Endothelial cell of umbilical vein (primary cell): Measurements from ENCODE around the gene CA4. TPM values are rescaled to one million over a fixed set of nuclear protein-coding genes. Genes with fewer than 3 reads are reported as not detected.
A peak's percentile ranks its signal among the peaks of the same experiment; 100 is the strongest.

Experiments
- BruUV-seq: library from RNA; stranded (reverse); fragments of 400-500 nt; replicated peaks from 2 replicates; lab custom pipeline; 2021; lab: Mats Ljungman, UMichigan
- CTCF ChIA-PET: fragments of 300-600, 350-600 bp; sonication (Branson Sonifier 250); formaldehyde crosslinking; loops from one replicate; lab custom pipeline; 2021; ENCODE audit warnings: antibody characterized with exemption, inconsistent platforms; lab: Charles Lee
- POLR2A ChIA-PET: fragments of 300-600, 350-600 bp; sonication (Branson Sonifier 250); formaldehyde crosslinking; loops from one replicate; lab custom pipeline; 2021; ENCODE audit warnings: antibody characterized with exemption, inconsistent platforms; lab: Charles Lee
- DNase-seq: peaks from one replicate; pipeline ENCODE4 v3.0.0-alpha.2; 2011; ENCODE audit warnings: low read depth, low spot score
- FAIRE-seq: peaks from 2 replicates; lab custom pipeline; 2011; peaks lifted over from hg19 to GRCh38; lab: Jason Lieb, UNC
- H2AFZ ChIP-seq: 2 replicates; pipeline ENCODE4 v1.6.0; 2012; ENCODE audit warnings: low read depth, low read length, control low read depth, inconsistent platforms
- H3K27ac ChIP-seq: 2 replicates; pipeline ENCODE4 v1.5.1; 2011; ENCODE audit warnings: low read depth, mild to moderate bottlenecking, control low read depth, low read length, moderate library complexity; ENCODE audit not compliant: insufficient read depth
- H3K27me3 ChIP-seq, 2 experiments: 2 replicates each; pipeline versions ENCODE4 v1.6.0 to v1.6.1; 2011; ENCODE audit warnings: low read length in 2 of 2, mixed read lengths in 1 of 2; ENCODE audit not compliant: control insufficient read depth in 2 of 2, insufficient read depth in 2 of 2
- H3K36me3 ChIP-seq, 2 experiments: 2 replicates in 1 of 2; 3 replicates in 1 of 2; pipeline ENCODE4 v1.5.1; 2011; ENCODE audit warnings: low read length in 2 of 2, mild to moderate bottlenecking in 1 of 2, moderate library complexity in 1 of 2; ENCODE audit not compliant: control insufficient read depth in 2 of 2, insufficient read depth in 2 of 2; ENCODE audit errors: extremely low read depth in 1 of 2
- H3K4me1 ChIP-seq: 3 replicates; pipeline ENCODE4 v1.5.1; 2011; ENCODE audit warnings: mild to moderate bottlenecking, low read length; ENCODE audit not compliant: control insufficient read depth, insufficient read depth; ENCODE audit errors: extremely low read depth
- H3K4me2 ChIP-seq: 2 replicates; pipeline ENCODE4 v1.6.1; 2011; ENCODE audit warnings: low read length, control low read depth, mixed read lengths; ENCODE audit not compliant: insufficient read depth
- H3K4me3 ChIP-seq, 3 experiments: fragments of 200-600 bp in 1 of 3; sonication (generic), shearing (Covaris generic) in 1 of 3; replicated peaks in 1 of 3; 2 replicates each; pipeline ENCODE4 v1.5.1; 2011 to 2016; ENCODE audit warnings: control low read depth in 3 of 3, low read length in 3 of 3, mild to moderate bottlenecking in 2 of 3, inconsistent platforms in 1 of 3, low read depth in 1 of 3, moderate library complexity in 1 of 3; ENCODE audit not compliant: insufficient read depth in 1 of 3
- H3K79me2 ChIP-seq: 2 replicates; pipeline ENCODE4 v1.6.0; 2012; ENCODE audit warnings: low read length, inconsistent platforms; ENCODE audit not compliant: control insufficient read depth, insufficient read depth
- H3K9ac ChIP-seq: replicated peaks from 2 replicates; pipeline ENCODE3; 2011; ENCODE audit warnings: low read length, control low read depth; ENCODE audit not compliant: insufficient read depth; ENCODE audit errors: extremely low read depth
- H3K9me1 ChIP-seq: replicated peaks from 3 replicates; pipeline ENCODE4 v1.6.0; 2011; ENCODE audit warnings: mild to moderate bottlenecking, low read length; ENCODE audit not compliant: control insufficient read depth, insufficient read depth; ENCODE audit errors: extremely low read depth
- H3K9me3 ChIP-seq: replicated peaks from 2 replicates; pipeline ENCODE4 v1.5.1; 2012; ENCODE audit warnings: low read length, inconsistent platforms; ENCODE audit not compliant: control insufficient read depth, insufficient read depth
- H4K20me1 ChIP-seq: replicated peaks from 2 replicates; pipeline ENCODE3; 2011; ENCODE audit warnings: mild to moderate bottlenecking, low read length; ENCODE audit not compliant: control insufficient read depth, insufficient read depth; ENCODE audit errors: extremely low read depth
- CTCF ChIP-seq, 2 donors: IDR thresholded peaks; 1 replicate in 1 of 2; 2 replicates in 1 of 2; pipeline ENCODE4 v1.5.1; 2011; ENCODE audit warnings: low read length in 2 of 2, mild to moderate bottlenecking in 2 of 2, moderate library complexity in 2 of 2, control low read depth in 1 of 2, inconsistent platforms in 1 of 2, low read depth in 1 of 2; ENCODE audit not compliant: insufficient read depth in 1 of 2; ENCODE audit errors: extremely low read depth in 1 of 2
- EZH2 ChIP-seq: IDR thresholded peaks from 2 replicates; pipeline ENCODE4 v1.6.1; 2012; ENCODE audit warnings: borderline replicate concordance, low read depth, mild to moderate bottlenecking, moderate library complexity, low read length, inconsistent platforms; ENCODE audit not compliant: severe bottlenecking
- FOS ChIP-seq: IDR thresholded peaks from 2 replicates; pipeline ENCODE4 v1.6.1; 2011; ENCODE audit warnings: mild to moderate bottlenecking, low read length, moderate library complexity, borderline replicate concordance; ENCODE audit not compliant: insufficient read depth
- GATA2 ChIP-seq: IDR thresholded peaks from 2 replicates; pipeline ENCODE4 v1.7.0; 2011; ENCODE audit warnings: low read depth, mild to moderate bottlenecking, moderate library complexity, mixed read lengths, low read length; ENCODE audit not compliant: insufficient read length, insufficient read depth
- JUN ChIP-seq: IDR thresholded peaks from 2 replicates; pipeline ENCODE4 v1.6.1; 2011; ENCODE audit warnings: borderline replicate concordance, low read depth; ENCODE audit not compliant: insufficient read length, insufficient read depth
- MAX ChIP-seq: IDR thresholded peaks from 2 replicates; pipeline ENCODE4 v1.6.1; 2011; ENCODE audit not compliant: insufficient read depth, insufficient read length
- MYC ChIP-seq: IDR thresholded peaks from one replicate; pipeline ENCODE4 v1.6.1; 2011; ENCODE audit warnings: mild to moderate bottlenecking, low read depth, low read length
- POLR2AphosphoS5 ChIP-seq: IDR thresholded peaks from 2 replicates; pipeline ENCODE4 v1.6.1; 2012; ENCODE audit warnings: low read depth, mild to moderate bottlenecking, control low read depth, low read length, moderate library complexity; ENCODE audit not compliant: insufficient read depth
- dilution Hi-C: fragments of 300-500 bp; cut with MboI; formaldehyde crosslinking; loops from one replicate; pipeline ENCODE4 v1.15.0; 2019; ENCODE audit warnings: low sequenced_read_pairs; ENCODE audit not compliant: extremely low pct_ligation_motif_present
- intact Hi-C: fragments of 100-400 bp; cut with micrococcal nuclease; formaldehyde crosslinking; loops from one replicate; pipeline ENCODE4 v1.10.0; 2022
- polyA plus RNA-seq, 4 experiments: library from polyadenylated mRNA; depleted of rRNA in 3 of 4; stranded (reverse) in 3 of 4; unstranded in 1 of 4; fragments of >200 nt; gene quantifications; 2 replicates each; pipeline versions ENCODE4 v1.2.1 to v1.2.3, GENCODE V29; 2011 to 2012; ENCODE audit warnings: missing spikeins in 1 of 4
- total RNA-seq: library from RNA; stranded (reverse); gene quantifications from 2 replicates; pipeline ENCODE4 v1.2.3, GENCODE V29; 2021

CA4 gene
- total and polyA plus RNA-seq, 2 donors (not counting 3 experiments of a cell fraction or from before 2014, with no cell fraction given), result 0.17 to 0.29 TPM

GRCh38 chr17:60154616-60155426, 5.0 kb downstream of the CA4 start:
- Histone ChIP-seq H2AFZ (no peak overlapping the region), H4K20me1 (no peaks in the 10 kb centered on the region), H3K4me1 (no peaks in the 10 kb centered on the region), H3K9ac (no peak overlapping the region), H3K79me2 (no peaks in the 10 kb centered on the region), H3K27ac (no peak overlapping the region), H3K9me1 (no peaks in the 10 kb centered on the region), H3K9me3 (no peaks in the 10 kb centered on the region), H3K4me3 (no peak overlapping the region), H3K36me3 (no peaks in the 10 kb centered on the region), H3K27me3 (peaks cover 26 to 33% of the 10 kb centered on the region in 2 experiments), H3K4me2 (no peak overlapping the region)
- dilution Hi-C loops (no loop called here), intact Hi-C loops (no loop called here)
- no TSS peak for BruUV-seq
- FAIRE-seq (no peak), DNase-seq (peak; percentile 70)
- ChIA-PET CTCF (interaction anchor here (1.5 to 1.7 kb wide), 2 partner anchors 12 to 77 kb away, joined by 4 to 8 read pairs; no protein-coding TSS in a partner anchor), POLR2A (no interaction called here)
- TF ChIP-seq MAX (no peak), POLR2AphosphoS5 (no peak), FOS (no peak), JUN (no peak), MYC (no peak)

- Histone ChIP-seq H3K9ac (no peak overlapping the region), H3K9me1 (no peaks in the 10 kb centered on the region), H3K4me2 (no peak overlapping the region), H2AFZ (no peak overlapping the region), H3K27ac (no peak overlapping the region), H3K4me3 (no peak overlapping the region), H4K20me1 (no peaks in the 10 kb centered on the region), H3K9me3 (no peaks in the 10 kb centered on the region), H3K27me3 (peaks cover 22 to 27% of the 10 kb centered on the region in 2 experiments), H3K36me3 (no peaks in the 10 kb centered on the region), H3K79me2 (no peaks in the 10 kb centered on the region), H3K4me1 (no peaks in the 10 kb centered on the region)
- CTCF ChIA-PET, result no interaction called here
- POLR2A ChIA-PET, result no interaction called here
- no peak for TF ChIP-seq FOS
- TF ChIP-seq POLR2AphosphoS5, result no peak
- no peak for TF ChIP-seq GATA2
- TF ChIP-seq JUN, result no peak
- no peak for TF ChIP-seq MYC
- TF ChIP-seq CTCF (IDR thresholded peaks at IDR 0.05; ENCODE audit: extremely low read depth in 1 of 2, insufficient read depth in 1 of 2, low read depth in 1 of 2, low read length in 2 of 2), result no peak
- no peak for TF ChIP-seq EZH2
- intact Hi-C loops (no loop called here), dilution Hi-C loops (no loop called here)
- no peak for DNase-seq
- FAIRE-seq, result no peak
- BruUV-seq, result no TSS peak
Observed at GRCh38 chr17:60155427-60155814, 5.6 kb downstream of the CA4 start.
